ENCODE measurements around the gene DYNC1I2. TPM values are rescaled to one million over a fixed set of nuclear protein-coding genes. Genes with fewer than 3 reads are reported as not detected.
"Not testable (repeated sequence)": the region's sequence is repeated elsewhere in the genome, so short reads cannot be mapped to it uniquely, and the experiment has no call there.

The DYNC1I2 gene
- total and polyA plus RNA-seq, 2 donors (not counting 1 experiment from before 2014, with no cell fraction given), result 109 to 238 TPM

DNA sequence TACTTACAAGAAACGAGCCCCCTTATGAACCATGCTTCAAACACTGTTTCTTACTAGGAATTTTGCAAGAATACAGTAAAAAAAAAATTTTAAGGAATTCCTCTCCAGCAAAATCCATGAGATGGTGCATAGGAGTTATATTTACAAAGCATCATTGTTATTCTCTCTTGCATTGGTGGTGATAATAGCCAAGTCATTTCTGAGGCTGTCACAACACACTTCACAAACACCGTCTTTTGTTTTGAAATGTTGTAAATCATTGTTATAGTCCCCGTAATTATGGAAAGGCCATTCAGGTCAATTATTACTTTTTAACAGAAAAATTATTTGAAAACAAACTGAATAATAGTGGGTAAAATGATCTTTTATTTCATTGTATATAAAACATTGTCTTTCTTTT, 60.1 kb downstream of the DYNC1I2 start:
- Histone ChIP-seq H3K9ac (ENCODE audit: insufficient read depth, low read length) (no peak overlapping the region), H3K4me3 (replicated peaks in 1 of 4; ENCODE audit: control extremely low read depth in 1 of 4, insufficient read depth in 1 of 4, low read depth in 3 of 4, low read length in 4 of 4) (no peak overlapping the region), H4K20me1 (ENCODE audit: control insufficient read depth, extremely low read depth, insufficient read depth, low read length) (no peaks in the 10 kb centered on the region), H3K9me3 (ENCODE audit: control insufficient read depth, insufficient read depth, low read depth, low read length) (no peaks in the 10 kb centered on the region), H3K79me2 (ENCODE audit: control insufficient read depth, insufficient read depth, low read length) (no peaks in the 10 kb centered on the region), H3K4me2 (ENCODE audit: extremely low read depth, insufficient read depth, low read length) (no peak overlapping the region), H3K27ac (ENCODE audit: insufficient read depth, low read length) (no peak overlapping the region), H3K4me1 (ENCODE audit: control insufficient read depth, extremely low read depth, insufficient read depth, low read length) (no peaks in the 10 kb centered on the region), H3K27me3 (ENCODE audit: control insufficient read depth, insufficient read depth, low read length) (no peaks in the 10 kb centered on the region), H3K36me3 (ENCODE audit: control insufficient read depth, insufficient read depth, low read length) (peaks cover 2% of the 10 kb centered on the region), H2AFZ (ENCODE audit: low read length) (no peak overlapping the region)
- no peak for DNase-seq (ENCODE audit: low read depth in 2 of 2)
- TF ChIP-seq EZH2 (IDR thresholded peaks at IDR 0.05; ENCODE audit: low read length, missing control alignments), result no peak
- TF ChIP-seq, protein P1, sequence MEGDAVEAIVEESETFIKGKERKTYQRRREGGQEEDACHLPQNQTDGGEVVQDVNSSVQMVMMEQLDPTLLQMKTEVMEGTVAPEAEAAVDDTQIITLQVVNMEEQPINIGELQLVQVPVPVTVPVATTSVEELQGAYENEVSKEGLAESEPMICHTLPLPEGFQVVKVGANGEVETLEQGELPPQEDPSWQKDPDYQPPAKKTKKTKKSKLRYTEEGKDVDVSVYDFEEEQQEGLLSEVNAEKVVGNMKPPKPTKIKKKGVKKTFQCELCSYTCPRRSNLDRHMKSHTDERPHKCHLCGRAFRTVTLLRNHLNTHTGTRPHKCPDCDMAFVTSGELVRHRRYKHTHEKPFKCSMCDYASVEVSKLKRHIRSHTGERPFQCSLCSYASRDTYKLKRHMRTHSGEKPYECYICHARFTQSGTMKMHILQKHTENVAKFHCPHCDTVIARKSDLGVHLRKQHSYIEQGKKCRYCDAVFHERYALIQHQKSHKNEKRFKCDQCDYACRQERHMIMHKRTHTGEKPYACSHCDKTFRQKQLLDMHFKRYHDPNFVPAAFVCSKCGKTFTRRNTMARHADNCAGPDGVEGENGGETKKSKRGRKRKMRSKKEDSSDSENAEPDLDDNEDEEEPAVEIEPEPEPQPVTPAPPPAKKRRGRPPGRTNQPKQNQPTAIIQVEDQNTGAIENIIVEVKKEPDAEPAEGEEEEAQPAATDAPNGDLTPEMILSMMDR (conservative IDR thresholded peaks at IDR 0.05 in 1 of 2, IDR thresholded peaks at IDR 0.05 in 1 of 2; ENCODE audit: low read depth in 1 of 2, low read length in 2 of 2), result no peak

DNA sequence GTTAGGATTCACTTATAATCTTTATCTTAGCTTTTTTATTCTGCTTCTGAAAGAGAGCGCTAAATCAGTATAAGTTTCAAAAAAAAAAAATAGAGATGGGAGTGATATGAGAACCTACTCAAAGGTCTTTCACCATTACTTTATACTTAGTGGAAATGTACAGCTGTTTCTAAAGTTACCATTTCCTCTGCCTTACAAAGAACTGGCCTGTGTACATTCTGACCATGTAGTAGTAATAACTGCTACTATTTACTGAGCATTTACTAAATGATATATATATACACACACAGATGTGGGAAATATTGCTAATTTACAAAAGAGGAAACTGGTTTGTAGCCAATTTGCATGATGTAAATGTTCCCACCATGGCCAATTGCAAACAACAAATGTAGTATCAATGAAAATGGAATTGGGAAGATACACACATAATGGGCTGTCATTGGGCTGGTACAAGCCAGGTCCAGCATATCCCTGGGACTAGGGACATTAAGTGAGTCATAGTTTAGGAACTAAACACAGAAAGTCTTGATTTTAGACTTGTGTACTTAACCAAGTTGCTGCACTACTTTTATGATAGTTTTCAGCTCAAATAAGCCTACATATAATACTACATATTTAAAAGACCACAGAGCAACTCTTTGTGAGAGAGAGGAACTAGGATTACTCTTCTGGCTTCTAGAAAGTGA, 67.1 kb downstream of the DYNC1I2 start:
- H3K27ac ChIP-seq (ENCODE audit: insufficient read depth, low read length), result no peak overlapping the region
- no peak overlapping the region for H3K9ac ChIP-seq (ENCODE audit: insufficient read depth, low read length)
- peak in 1 of 2 donors; percentile 17 for DNase-seq (ENCODE audit: low read depth in 2 of 2)
- no peaks in the 10 kb centered on the region for H3K27me3 ChIP-seq (ENCODE audit: control insufficient read depth, insufficient read depth, low read length)
- H3K79me2 ChIP-seq (ENCODE audit: control insufficient read depth, insufficient read depth, low read length), result no peaks in the 10 kb centered on the region
- no peaks in the 10 kb centered on the region for H3K4me1 ChIP-seq (ENCODE audit: control insufficient read depth, extremely low read depth, insufficient read depth, low read length)
- no peaks in the 10 kb centered on the region for H3K9me3 ChIP-seq (ENCODE audit: control insufficient read depth, insufficient read depth, low read depth, low read length)
- no peaks in the 10 kb centered on the region for H3K36me3 ChIP-seq (ENCODE audit: control insufficient read depth, insufficient read depth, low read length)
- no peak overlapping the region for H2AFZ ChIP-seq (ENCODE audit: low read length)
- no peaks in the 10 kb centered on the region for H4K20me1 ChIP-seq (ENCODE audit: control insufficient read depth, extremely low read depth, insufficient read depth, low read length)
- TF ChIP-seq, protein P1 (conservative IDR thresholded peaks at IDR 0.05 in 1 of 2, IDR thresholded peaks at IDR 0.05 in 1 of 2; ENCODE audit: low read depth in 1 of 2, low read length in 2 of 2), result no peak
- no peak for TF ChIP-seq EZH2 (IDR thresholded peaks at IDR 0.05; ENCODE audit: low read length, missing control alignments)
- H3K4me2 ChIP-seq (ENCODE audit: extremely low read depth, insufficient read depth, low read length), result no peak overlapping the region
- H3K4me3 ChIP-seq (replicated peaks in 1 of 4; ENCODE audit: control extremely low read depth in 1 of 4, insufficient read depth in 1 of 4, low read depth in 3 of 4, low read length in 4 of 4), result no peak overlapping the region

- H3K4me3 ChIP-seq (replicated peaks in 1 of 4; ENCODE audit: control extremely low read depth in 1 of 4, insufficient read depth in 1 of 4, low read depth in 3 of 4, low read length in 4 of 4); DNase-seq (ENCODE audit: low read depth in 2 of 2); H3K36me3 ChIP-seq (ENCODE audit: control insufficient read depth, insufficient read depth, low read length); H3K4me1 ChIP-seq (ENCODE audit: control insufficient read depth, extremely low read depth, insufficient read depth, low read length); H3K27me3 ChIP-seq (ENCODE audit: control insufficient read depth, insufficient read depth, low read length); H4K20me1 ChIP-seq (ENCODE audit: control insufficient read depth, extremely low read depth, insufficient read depth, low read length); H2AFZ ChIP-seq (ENCODE audit: low read length); H3K79me2 ChIP-seq (ENCODE audit: control insufficient read depth, insufficient read depth, low read length); H3K9me3 ChIP-seq (ENCODE audit: control insufficient read depth, insufficient read depth, low read depth, low read length); H3K27ac ChIP-seq (ENCODE audit: insufficient read depth, low read length); H3K9ac ChIP-seq (ENCODE audit: insufficient read depth, low read length); H3K4me2 ChIP-seq (ENCODE audit: extremely low read depth, insufficient read depth, low read length): not testable (repeated sequence)
Measured at GRCh38 chr2:171758762-171759161, 71.5 kb downstream of the DYNC1I2 start.

GRCh38 chr2:171761176-171761575, 73.9 kb downstream of the DYNC1I2 start:
- H3K36me3 ChIP-seq (ENCODE audit: control insufficient read depth, insufficient read depth, low read length); H3K9me3 ChIP-seq (ENCODE audit: control insufficient read depth, insufficient read depth, low read depth, low read length); H3K9ac ChIP-seq (ENCODE audit: insufficient read depth, low read length); H3K4me1 ChIP-seq (ENCODE audit: control insufficient read depth, extremely low read depth, insufficient read depth, low read length); H4K20me1 ChIP-seq (ENCODE audit: control insufficient read depth, extremely low read depth, insufficient read depth, low read length); H3K27me3 ChIP-seq (ENCODE audit: control insufficient read depth, insufficient read depth, low read length); H3K4me3 ChIP-seq (replicated peaks in 1 of 4; ENCODE audit: control extremely low read depth in 1 of 4, insufficient read depth in 1 of 4, low read depth in 3 of 4, low read length in 4 of 4); H3K4me2 ChIP-seq (ENCODE audit: extremely low read depth, insufficient read depth, low read length); H3K79me2 ChIP-seq (ENCODE audit: control insufficient read depth, insufficient read depth, low read length); H3K27ac ChIP-seq (ENCODE audit: insufficient read depth, low read length); H2AFZ ChIP-seq (ENCODE audit: low read length): not testable (repeated sequence)
- peak in 1 of 2 donors; percentile 64 for DNase-seq (ENCODE audit: low read depth in 2 of 2)
